LoVo (cell line): ENCODE measurements around the gene SNAP23.

ENCODE experiments used
- DNase-seq: peaks from one replicate; pipeline ENCODE4 v3.0.0-alpha.2; 2016; ENCODE audit warnings: low spot score

SNAP23 gene

DNA sequence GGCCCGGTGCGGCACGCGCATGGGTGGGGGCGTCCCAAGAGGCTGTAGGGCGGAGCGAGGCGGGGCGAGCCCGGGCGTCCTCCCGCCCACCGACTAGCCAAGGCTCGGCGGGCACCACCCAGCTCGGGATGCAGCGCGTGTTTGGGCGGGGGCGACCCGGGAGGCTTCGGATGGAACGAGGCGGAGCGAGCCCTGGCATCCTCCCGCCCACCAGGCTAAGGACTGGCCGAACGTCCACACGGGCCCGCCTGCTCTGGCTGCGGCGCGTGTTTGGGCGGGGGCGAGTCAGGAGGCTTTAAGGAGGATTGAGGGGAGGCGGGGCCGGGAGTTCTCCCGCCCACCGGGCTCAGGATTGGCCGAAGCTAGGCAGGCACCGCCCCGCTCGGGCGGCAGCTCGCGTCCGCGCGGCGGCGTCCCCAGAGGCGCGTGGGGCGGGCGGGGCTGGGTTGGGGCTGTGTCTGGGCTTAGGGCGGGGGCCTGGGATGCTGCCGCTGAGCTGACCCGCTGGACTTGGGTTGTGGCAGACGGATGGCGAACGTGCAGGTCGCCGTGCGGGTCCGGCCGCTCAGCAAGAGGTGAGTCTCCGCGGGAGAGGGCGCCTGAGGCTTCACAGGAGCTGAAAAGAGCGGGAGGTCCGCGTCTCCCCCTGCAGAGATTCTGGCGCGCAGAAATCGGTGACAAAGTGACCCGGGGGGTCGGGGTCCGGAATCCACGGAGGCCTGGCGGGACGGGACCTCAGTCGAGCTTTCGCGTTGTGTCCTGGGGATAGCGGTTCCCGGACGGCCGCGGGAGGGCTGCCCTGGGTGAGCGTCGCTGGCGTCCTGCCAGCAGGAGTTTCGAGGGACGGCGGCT, 80.0 kb downstream of the SNAP23 start, which contains the start of gene STARD9:
STARD9 (plus strand) TSS at position 419 of the 852 bp plus-strand sequence; CDS start at position 529, 110 bp downstream.
- DNase-seq, result peak; percentile 99

DNA sequence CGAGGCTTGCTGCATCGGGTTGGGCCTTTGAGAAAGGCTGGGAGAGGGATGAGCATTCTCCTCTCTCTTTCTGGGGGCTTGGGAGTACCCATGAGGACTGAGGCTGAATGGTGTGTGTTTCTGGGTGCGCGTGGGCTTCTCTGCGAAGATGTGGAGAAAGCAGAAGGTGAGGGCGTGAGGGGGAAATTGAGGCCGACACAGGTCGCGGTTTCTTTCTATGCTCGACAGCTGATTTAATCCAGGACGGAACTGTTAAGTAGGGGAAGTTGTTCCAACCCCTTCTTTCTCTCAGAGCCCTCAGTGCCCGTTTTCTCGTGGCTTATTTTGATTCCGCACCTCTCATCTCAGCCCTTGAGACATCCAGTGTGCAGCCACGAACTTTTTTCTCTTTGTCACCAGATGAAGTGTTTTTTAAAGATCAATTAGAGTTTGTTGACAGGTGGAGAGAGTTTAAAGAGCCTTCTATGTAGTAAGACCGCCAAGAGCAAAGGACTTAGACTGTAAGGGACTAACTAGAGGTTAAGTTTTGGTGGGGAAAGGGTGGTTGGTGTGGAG, 80.7 kb downstream of the SNAP23 start:
- DNase-seq, result no peak

DNA sequence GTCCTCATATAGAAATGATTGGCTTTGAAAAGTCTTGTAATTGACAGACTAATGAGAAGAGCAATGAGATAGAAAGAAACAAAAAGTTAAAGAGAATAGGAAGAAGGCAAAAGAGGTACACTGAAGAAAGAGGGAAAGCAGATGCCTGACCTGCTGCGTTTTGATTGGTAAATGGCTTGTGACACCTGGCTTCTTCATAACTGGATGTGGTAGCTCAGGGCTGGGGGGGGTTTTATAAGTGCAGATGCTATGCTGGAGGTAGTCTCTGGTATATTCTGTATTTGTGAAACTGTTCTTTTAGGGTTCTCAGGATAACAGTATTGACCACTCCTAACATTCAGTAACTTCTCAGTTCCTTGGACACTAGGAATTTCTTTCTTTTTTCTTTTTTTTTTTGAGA, 81.3 kb downstream of the SNAP23 start:
- no peak for DNase-seq

DNA sequence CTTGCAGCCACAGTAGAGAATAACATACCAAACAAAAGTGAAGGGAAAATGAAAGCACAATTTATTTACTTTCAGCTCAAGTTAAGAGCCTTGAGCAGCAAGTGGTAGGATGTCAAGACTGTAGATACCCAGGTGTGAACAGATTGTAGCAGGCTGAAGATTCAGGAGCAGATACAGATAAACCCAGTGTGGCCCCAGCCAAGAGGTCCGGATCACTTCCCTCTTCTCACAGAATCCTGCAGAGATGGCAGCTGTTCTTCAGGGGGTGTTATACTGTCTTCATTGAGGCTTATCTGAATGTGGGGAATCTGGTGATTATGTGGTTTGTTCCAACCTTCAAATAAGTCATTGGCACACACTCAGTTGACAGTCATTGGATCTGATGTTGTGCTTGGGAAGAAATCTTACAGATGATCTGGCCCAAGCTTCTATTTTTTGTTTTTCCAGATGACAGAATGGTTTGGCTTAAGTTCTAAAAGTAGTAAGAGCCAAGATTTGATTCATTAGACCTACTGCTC, 82.1 kb downstream of the SNAP23 start:
- DNase-seq, result no peak

DNA sequence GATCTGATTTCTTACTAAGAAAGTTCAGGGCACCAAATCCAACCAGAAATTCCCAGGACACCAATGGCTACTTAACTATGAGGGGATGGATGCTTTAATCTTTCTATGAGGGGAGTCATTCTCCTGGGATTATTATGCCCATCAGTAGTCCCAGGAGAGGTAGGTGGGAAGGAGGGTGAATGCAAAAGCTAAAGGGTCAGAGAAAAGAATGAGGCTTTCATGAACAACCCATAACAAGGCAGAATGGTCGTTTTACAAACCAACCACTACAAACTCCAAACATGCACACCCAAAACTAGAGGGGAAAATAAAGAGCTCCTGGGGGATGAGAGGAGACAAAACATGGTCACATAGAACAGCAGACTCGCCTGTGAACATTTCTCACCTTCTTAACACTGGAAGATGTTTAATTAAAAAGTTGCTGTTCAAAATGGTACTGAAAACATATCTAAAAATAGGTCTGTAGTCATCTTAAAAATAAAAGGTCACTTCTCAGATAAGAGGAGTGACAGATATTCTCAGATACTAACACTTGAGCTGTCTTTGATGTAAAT, 83.6 kb downstream of the SNAP23 start:
- no peak for DNase-seq

DNA sequence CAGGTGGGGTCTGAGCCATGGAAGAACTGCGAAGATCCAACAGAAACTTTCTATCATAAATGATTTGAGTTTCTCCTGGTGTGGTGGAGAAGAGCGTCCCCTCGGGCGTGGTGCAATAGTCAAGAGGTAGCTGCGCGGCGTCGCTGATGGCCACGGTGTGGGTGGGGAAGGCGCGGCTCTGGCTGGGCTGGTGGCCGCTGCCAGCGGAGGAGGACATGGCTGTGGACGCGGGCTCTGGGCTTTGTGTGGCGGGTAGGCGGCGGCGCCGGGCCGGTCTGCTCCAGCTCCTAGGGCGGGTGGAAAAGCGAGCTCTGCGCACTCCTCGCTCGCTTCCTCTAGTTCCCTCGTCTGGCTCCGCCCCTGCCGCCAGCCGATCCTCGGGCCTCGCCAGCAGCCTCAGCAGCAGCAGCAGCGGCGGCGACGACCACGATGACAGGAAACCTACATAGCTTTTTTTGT, 85.9 kb downstream of the SNAP23 start:
- peak; percentile 81 for DNase-seq
